Measurements from ENCODE around the gene IGLON5.

IGLON5 gene

GRCh38 chr19:51366389-51367254 is 55.2 kb downstream of the IGLON5 start:
- DNase-seq: peak; percentile 96

GRCh38 chr19:51367255-51367564 is 55.8 kb downstream of the IGLON5 start:
- no peak for DNase-seq

- peak; percentile 97 for DNase-seq
Observed at GRCh38 chr19:51367565-51368365, 56.3 kb downstream of the IGLON5 start.

- peak; percentile 21 for DNase-seq
Observed at GRCh38 chr19:51368366-51369282, 57.2 kb downstream of the IGLON5 start, which contains the start of gene CLDND2. Gene CLDND2, minus strand, starts transcription at chr19:51369003. Its CDS starts 426 bp downstream, at chr19:51368577.

GRCh38 chr19:51370230-51370629 is 58.8 kb downstream of the IGLON5 start:
- DNase-seq: no peak

- DNase-seq: no peak
Observed at GRCh38 chr19:51371186-51371690, 59.8 kb downstream of the IGLON5 start.

GRCh38 chr19:51372021-51372648 is 60.7 kb downstream of the IGLON5 start:
- no peak for DNase-seq

GRCh38 chr19:51372649-51373504 is 61.4 kb downstream of the IGLON5 start, which contains the start of gene NKG7:
Gene NKG7, minus strand, starts transcription at chr19:51372654. Its CDS starts 119 bp downstream, at chr19:51372535.
- DNase-seq: peak; percentile 97

GRCh38 chr19:51375504-51376221 is 64.2 kb downstream of the IGLON5 start:
- peak; percentile 61 for DNase-seq

GRCh38 chr19:51377422-51377821 is 66.0 kb downstream of the IGLON5 start:
- no peak for DNase-seq

- DNase-seq: no peak
Observed at GRCh38 chr19:51380379-51380778, 68.9 kb downstream of the IGLON5 start.
